ENCODE measurements around the gene ZBTB20. TPM values are rescaled to one million over a fixed set of nuclear protein-coding genes. Genes with fewer than 3 reads are reported as not detected.
A peak's percentile ranks its signal among the peaks of the same experiment; 100 is the strongest.

The ZBTB20 gene
- polyA plus RNA-seq, 1 donor from 2014 or later = 42.6 TPM

DNA sequence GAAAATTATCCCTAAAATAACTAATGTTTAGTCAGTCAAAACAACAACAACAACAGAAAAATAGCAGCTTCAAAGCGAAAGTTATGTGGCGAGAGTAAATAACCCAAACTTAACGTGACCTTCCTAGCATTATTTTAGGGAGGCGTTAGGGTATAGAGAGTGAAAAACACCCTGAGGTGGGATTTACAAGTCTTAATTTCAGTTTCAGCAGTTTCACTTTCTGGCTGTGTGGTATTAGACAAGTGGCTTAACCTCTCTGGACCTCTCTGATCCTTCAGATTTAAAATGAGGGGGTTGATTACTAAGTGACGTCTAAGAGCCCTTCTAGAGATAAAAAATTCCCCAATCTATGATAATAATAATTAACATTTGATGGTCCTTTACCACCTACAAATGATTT lies 291.2 kb downstream of the ZBTB20 start:
- H3K4me3 Mint-ChIP-seq = no peak overlapping the region

DNA sequence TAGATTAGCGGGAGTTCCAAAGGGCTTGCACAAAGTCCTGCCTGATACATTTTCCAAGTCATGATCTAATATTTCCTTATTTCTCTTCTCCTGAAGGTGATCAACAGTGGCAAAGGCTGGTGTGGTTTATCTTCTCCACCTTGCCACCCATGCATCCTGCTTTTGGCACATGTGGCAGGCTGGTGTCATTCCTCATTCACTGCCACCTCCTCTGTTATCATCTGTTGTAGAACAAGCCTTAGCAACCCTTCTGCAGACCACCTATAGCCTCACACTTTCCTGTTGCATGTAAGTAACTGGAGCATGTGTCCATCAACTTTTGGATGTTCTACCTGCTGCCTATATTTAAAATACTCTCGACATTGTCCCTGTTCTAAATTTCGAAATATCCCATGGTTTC lies 294.1 kb downstream of the ZBTB20 start:
- H3K4me3 Mint-ChIP-seq = no peak overlapping the region
- H3K36me3 Mint-ChIP-seq = no peaks in the 10 kb centered on the region
- H3K27me3 Mint-ChIP-seq = no peaks in the 10 kb centered on the region
- H3K9me3 Mint-ChIP-seq = no peaks in the 10 kb centered on the region
- no peak overlapping the region for H3K27ac Mint-ChIP-seq
- H3K4me1 Mint-ChIP-seq = peaks cover 6 to 10% (median 8%) of the 10 kb centered on the region in 3 donors

More for the DNA sequence above, 291.2 kb downstream of the ZBTB20 start:
- H3K4me1 Mint-ChIP-seq = peaks cover 14 to 30% (median 15%) of the 10 kb centered on the region in 3 donors
- H3K27ac Mint-ChIP-seq = no peak overlapping the region
- H3K36me3 Mint-ChIP-seq = peaks cover 2% of the 10 kb centered on the region
- H3K27me3 Mint-ChIP-seq = no peaks in the 10 kb centered on the region
- no peaks in the 10 kb centered on the region for H3K9me3 Mint-ChIP-seq

DNA sequence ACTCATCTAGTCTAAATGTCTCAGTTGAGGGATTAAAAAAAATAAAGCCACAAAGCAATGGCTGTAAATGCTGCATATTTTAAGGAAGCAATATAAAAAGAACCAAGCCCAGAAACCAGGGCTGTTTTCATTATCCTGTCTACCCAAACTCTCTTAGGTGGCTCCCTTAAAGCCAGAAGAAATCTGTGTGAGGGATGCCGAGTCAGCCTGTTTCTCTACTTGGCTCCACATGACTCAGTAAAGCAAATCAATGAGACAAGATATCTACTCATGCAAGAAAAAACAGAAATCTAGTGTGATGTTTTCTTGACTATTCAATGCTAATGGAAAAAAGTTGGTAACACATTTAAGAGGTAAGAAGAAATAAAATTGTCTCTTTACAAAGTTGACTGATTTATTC lies 296.2 kb downstream of the ZBTB20 start:
- peaks cover 5% of the 10 kb centered on the region for H3K36me3 Mint-ChIP-seq
- H3K4me1 Mint-ChIP-seq = peaks cover 0 to 6% (median 0%) of the 10 kb centered on the region in 3 donors
- H3K27ac Mint-ChIP-seq = peak overlapping the region in 1 of 3 donors; percentile 54

DNA sequence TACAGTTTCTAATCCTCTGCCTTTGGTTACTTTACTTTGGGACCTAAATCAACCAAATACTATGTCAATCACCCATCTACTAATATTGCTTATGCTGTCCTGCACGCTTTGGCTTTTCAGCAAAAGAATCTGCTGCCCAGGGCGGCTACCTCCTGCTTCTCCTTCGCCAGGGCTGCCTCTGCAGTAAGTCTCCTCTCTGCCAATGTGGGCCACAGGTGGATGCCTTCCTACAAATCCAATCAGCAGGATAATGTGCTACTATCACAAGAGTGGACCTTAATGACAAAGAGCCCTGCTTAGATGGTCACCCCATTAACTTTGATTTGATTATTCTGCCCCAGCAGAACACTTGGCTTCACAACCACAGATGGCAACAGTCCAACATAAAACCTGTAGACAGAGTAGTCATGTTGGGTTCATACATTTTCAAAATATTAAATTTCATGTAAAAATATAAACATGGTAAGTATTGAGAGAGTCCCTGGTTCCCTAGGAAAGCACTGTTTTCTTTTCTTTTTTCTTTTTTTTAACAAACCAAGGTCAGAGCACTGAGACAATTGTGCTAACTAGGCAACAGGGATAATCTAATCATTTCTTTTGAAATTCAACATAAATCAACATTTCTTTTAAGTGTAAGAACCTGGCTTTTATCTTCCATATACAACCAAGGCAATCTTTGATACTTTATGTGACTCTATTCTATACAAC lies 298.3 kb downstream of the ZBTB20 start:
- Mint-ChIP-seq H3K4me3 (no peak overlapping the region), H3K9me3 (peaks cover 0 to 2% (median 0%) of the 10 kb centered on the region in 3 donors), H3K36me3 (peaks cover 8% of the 10 kb centered on the region), H3K27me3 (no peaks in the 10 kb centered on the region), H3K4me1 (peaks cover 0 to 4% (median 0%) of the 10 kb centered on the region in 3 donors), H3K27ac (no peak overlapping the region)

More for the DNA sequence above, 296.2 kb downstream of the ZBTB20 start:
- Mint-ChIP-seq H3K4me3 (no peak overlapping the region), H3K27me3 (no peaks in the 10 kb centered on the region), H3K9me3 (no peaks in the 10 kb centered on the region)

DNA sequence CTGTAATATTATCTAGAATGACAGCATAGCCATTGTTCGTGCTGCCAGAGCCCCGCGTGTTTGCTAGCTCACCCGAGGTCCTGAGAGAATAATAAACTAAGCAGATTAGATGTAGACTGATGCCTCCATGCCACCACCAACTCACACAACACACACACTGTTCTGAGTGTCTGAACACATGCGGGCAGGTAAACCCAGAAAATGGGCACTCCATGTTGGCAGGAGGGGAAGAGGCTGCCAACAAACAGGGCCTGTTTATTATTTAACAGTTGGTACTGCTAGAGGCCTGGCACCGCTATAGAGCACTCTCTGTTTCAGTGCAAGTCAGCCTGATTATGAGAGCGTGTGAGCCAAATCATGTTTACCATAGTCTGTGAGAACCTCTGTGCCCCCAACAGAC lies 299.0 kb downstream of the ZBTB20 start:
- no peak overlapping the region for H3K27ac Mint-ChIP-seq
- H3K9me3 Mint-ChIP-seq = peaks cover 0 to 2% (median 0%) of the 10 kb centered on the region in 3 donors
- peaks cover 0 to 2% (median 0%) of the 10 kb centered on the region in 3 donors for H3K4me1 Mint-ChIP-seq
- H3K27me3 Mint-ChIP-seq = no peaks in the 10 kb centered on the region
- H3K4me3 Mint-ChIP-seq = no peak overlapping the region
- peaks cover 8% of the 10 kb centered on the region for H3K36me3 Mint-ChIP-seq

DNA sequence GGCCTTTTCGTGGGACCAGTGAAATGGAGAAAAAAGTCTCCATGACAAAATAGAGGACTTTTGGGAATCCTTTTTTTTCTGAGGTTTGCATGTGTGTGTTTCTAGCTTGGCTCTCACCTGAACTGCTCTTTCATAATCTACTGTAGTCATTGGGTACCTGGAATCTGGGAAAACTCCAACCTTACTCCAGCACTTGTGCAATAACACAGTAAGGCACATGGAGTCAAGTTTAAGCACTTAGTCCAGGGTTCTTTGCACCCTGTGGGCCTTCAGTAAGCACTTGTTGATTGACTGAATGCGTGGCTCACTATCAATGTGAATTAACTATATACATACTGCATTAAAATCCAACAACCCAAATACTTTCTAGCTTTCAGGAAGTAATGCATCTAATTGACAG lies 299.5 kb downstream of the ZBTB20 start:
- no peaks in the 10 kb centered on the region for H3K4me1 Mint-ChIP-seq
- H3K36me3 Mint-ChIP-seq = peaks cover 8% of the 10 kb centered on the region
- H3K9me3 Mint-ChIP-seq = peaks cover 0 to 2% (median 0%) of the 10 kb centered on the region in 3 donors
- H3K4me3 Mint-ChIP-seq = no peak overlapping the region
- no peak overlapping the region for H3K27ac Mint-ChIP-seq
- H3K27me3 Mint-ChIP-seq = no peaks in the 10 kb centered on the region

DNA sequence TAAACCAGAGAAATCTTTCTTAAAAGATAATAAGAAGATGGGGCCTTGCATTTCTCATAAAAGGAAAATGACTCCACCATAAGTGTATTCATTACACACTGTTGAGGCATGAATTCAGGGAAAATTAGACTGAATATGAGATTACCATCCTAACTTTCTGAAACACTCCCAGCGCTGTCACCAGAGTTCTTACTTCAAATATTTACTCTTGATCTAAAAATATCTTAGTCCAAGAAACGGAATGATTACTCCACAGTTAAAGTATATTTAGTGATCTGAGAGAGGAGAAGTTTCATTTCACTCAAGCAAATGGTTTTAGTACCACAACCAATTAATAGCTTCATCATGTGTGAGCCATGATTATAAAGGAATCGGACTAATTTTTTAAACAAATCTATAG lies 300.3 kb downstream of the ZBTB20 start:
- Mint-ChIP-seq H3K4me1 (no peaks in the 10 kb centered on the region), H3K4me3 (no peak overlapping the region), H3K36me3 (peaks cover 8% of the 10 kb centered on the region), H3K27ac (no peak overlapping the region), H3K27me3 (no peaks in the 10 kb centered on the region), H3K9me3 (peaks cover 0 to 2% (median 0%) of the 10 kb centered on the region in 3 donors)

DNA sequence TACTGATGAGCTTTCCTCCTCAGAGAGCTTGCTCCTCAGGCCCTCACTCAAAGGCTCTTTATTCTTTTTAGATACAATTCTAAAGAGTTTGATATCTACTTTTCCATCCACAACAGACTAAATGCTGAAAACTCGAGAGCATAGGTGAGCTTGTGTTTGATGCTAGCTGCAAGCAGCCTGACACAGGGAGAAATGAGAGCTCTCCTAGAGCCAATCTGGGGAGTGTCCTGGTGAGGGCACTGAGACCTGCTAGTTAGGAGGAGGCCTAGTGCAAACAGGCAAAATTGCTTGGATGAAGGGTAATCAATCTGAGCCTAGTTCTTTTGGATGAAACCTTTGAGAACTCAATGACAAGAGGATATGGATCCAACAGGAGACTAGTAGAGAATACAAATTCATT lies 300.8 kb downstream of the ZBTB20 start:
- peaks cover 8% of the 10 kb centered on the region for H3K36me3 Mint-ChIP-seq
- H3K4me1 Mint-ChIP-seq = no peaks in the 10 kb centered on the region
- peak overlapping the region in 1 of 3 donors; percentile 41 for H3K27ac Mint-ChIP-seq
- no peaks in the 10 kb centered on the region for H3K27me3 Mint-ChIP-seq
- H3K4me3 Mint-ChIP-seq = no peak overlapping the region
- H3K9me3 Mint-ChIP-seq = peaks cover 0 to 3% (median 2%) of the 10 kb centered on the region in 3 donors

DNA sequence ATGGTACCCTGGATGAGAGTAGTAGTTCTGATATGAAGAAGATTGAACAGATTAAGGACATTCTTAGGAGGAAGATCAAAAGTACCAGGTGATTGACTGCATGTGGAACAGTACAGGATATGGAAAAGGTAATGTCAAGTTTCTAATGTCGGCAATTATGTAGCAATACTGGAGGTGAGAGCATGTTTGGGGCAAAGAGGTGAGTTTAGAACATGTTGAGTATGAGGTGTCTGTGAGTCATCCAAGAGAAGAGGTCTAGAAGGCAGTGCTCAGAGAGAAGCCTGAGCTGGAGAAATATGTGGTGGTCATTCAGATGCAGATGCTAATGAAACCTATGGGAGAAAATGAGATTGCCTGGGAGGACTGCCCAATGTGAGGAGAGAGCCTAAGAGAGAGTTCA lies 305.6 kb downstream of the ZBTB20 start:
- Mint-ChIP-seq H3K9me3 (peaks cover 0 to 3% (median 2%) of the 10 kb centered on the region in 3 donors), H3K27ac (no peak overlapping the region), H3K4me1 (peaks cover 0 to under 1% (median 0%) of the 10 kb centered on the region in 3 donors), H3K36me3 (peaks cover 17% of the 10 kb centered on the region), H3K4me3 (no peak overlapping the region), H3K27me3 (no peaks in the 10 kb centered on the region)

DNA sequence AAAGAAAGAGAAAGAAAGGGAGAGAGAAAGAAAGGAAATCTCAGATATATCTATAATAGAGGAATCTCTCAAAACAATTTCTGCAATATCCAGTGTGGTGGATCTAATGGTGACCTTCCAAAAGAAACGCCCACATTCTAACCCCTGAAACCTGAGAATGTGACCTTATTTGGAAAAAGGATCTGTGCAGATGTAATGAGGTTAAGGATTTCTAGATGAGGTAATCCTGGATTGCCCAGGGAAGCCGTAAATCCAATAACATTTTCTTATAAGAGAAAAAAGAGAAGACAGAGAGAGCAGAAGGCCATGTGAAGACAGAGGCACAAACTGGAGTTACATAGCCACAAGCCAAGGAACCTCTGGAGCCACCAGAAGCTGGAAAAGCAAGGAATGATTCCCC lies 307.6 kb downstream of the ZBTB20 start:
- Mint-ChIP-seq H3K9me3 (peaks cover 0 to 3% (median 2%) of the 10 kb centered on the region in 3 donors), H3K4me3 (peak overlapping the region in 1 of 4 donors; percentile 4), H3K36me3 (peaks cover 14% of the 10 kb centered on the region), H3K27me3 (no peaks in the 10 kb centered on the region), H3K4me1 (peaks cover 0 to 2% (median 0%) of the 10 kb centered on the region in 3 donors), H3K27ac (no peak overlapping the region)

DNA sequence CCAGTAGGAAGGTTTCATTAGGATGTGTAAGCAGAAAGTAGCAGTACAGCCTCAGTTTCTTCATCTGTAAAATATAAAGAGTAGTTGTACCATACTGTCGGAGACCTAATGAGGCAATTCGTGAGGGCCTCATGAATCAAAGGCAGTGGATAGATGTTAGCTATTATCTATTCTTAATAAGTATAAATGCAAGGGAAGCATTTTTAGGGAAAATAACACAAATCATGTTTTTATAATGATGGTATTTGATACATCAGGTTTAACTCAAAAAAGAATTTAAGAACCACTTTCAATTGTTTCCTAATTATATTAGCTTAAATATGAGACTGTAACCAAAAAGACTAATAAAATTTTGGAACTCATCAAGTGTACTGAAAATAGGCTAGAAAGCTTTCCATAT lies 309.1 kb downstream of the ZBTB20 start:
- no peak overlapping the region for H3K27ac Mint-ChIP-seq
- H3K9me3 Mint-ChIP-seq = peaks cover 0 to 3% (median 0%) of the 10 kb centered on the region in 3 donors
- H3K4me1 Mint-ChIP-seq = peaks cover 0 to 3% (median 0%) of the 10 kb centered on the region in 3 donors
- peaks cover 14% of the 10 kb centered on the region for H3K36me3 Mint-ChIP-seq
- no peak overlapping the region for H3K4me3 Mint-ChIP-seq
- no peaks in the 10 kb centered on the region for H3K27me3 Mint-ChIP-seq

DNA sequence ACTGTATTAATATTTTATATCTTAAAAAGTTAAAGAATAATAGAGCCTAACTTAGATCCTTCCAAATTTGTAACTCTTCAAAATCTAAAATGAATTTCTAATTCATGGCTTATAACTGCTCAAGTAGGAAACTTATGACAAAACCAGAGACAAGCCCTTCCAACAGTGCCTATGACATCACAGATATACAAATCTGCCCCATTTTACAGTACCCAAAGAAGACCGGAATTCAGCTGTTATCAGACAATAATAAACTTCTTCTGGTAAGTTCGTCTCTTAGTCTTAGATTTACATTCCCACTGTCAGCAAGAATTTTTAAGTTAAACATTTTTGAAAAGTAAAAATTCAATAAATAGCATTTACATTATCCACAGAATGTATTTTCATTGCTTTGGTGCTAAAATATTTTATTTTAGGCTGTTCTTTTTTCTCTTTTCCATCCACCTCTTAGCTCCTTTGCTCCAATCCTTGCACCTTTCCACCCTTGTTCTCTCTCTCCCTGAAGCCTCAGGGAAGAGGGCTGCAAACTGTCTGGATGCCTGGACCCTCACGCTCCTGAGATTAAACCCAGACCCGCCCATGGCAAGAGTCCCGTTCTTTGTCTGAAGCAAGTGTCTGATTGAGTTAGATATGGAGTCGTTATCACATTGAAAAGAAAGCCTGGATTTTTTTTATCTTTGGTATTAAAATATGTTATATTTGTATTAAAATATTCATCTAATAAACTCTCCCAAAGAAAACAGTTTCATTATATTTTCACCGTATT lies 312.7 kb downstream of the ZBTB20 start:
- H3K27ac Mint-ChIP-seq = no peak overlapping the region
- H3K9me3 Mint-ChIP-seq = no peaks in the 10 kb centered on the region
- peaks cover 15% of the 10 kb centered on the region for H3K36me3 Mint-ChIP-seq
- H3K27me3 Mint-ChIP-seq = no peaks in the 10 kb centered on the region
- no peak overlapping the region for H3K4me3 Mint-ChIP-seq
- H3K4me1 Mint-ChIP-seq = peaks cover 0 to 4% (median 0%) of the 10 kb centered on the region in 3 donors

DNA sequence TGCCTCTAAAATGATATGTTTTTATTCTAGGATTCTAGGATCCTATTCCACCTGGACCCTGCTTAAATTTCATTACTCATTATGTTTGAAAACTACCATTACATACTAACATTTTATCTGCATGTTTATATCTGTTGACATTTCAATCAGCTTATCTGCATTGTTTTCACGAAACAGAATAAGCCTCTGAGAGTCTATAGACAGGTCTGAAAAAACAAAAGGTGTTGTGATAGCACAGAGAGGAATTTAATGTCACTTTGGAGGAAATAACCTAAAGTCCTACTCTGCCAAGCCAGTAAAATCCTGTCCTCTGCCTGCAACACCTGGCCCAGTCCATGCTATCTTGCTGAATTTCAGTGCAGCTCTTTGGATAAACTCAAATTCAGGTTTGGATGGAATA lies 315.2 kb downstream of the ZBTB20 start:
- H3K36me3 Mint-ChIP-seq = peaks cover 3% of the 10 kb centered on the region
- no peaks in the 10 kb centered on the region for H3K27me3 Mint-ChIP-seq
- peaks cover 0 to 4% (median 0%) of the 10 kb centered on the region in 3 donors for H3K4me1 Mint-ChIP-seq
- no peak overlapping the region for H3K4me3 Mint-ChIP-seq
- H3K27ac Mint-ChIP-seq = no peak overlapping the region
- H3K9me3 Mint-ChIP-seq = no peaks in the 10 kb centered on the region

DNA sequence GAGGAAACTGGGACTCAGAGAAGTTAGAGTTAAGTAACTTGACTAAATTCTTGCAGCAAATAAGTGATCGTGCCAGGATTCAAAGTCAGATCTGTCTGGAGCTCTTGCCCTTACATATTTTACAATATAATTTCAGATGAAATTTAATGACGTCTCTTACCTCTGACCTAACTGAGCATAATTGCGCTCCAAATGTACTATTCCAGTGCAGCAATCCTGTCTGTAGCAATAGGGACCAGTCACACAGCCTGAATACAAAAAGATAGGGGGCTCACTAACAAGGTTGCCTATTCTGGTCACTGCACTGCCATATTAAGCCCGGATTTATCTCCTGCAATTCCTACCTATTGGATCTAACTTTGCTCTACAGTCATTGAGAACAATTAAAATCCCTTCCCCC lies 316.4 kb downstream of the ZBTB20 start:
- Mint-ChIP-seq H3K27ac (no peak overlapping the region), H3K27me3 (no peaks in the 10 kb centered on the region), H3K4me3 (no peak overlapping the region), H3K4me1 (peaks cover 0 to 3% (median 0%) of the 10 kb centered on the region in 3 donors), H3K36me3 (peaks cover 3% of the 10 kb centered on the region), H3K9me3 (no peaks in the 10 kb centered on the region)

DNA sequence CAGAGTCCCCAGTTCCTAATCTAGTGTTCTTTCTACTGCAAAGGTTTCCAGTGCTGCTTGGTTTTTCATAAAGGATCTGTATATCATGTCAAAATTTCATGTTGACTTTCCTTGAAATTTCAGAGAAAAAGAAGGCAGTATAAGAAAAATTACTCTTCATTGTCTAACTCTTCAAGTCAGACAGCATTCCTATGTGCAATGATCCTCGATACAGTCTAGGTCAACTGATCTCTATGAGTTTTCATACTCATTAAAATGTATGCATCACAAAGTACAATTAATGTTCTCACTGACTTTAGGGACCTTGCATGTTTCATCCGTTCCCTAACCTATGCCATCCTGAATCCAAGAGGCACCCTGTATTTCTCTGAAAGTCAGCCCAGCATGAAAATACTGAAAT lies 317.3 kb downstream of the ZBTB20 start:
- H3K27me3 Mint-ChIP-seq = no peaks in the 10 kb centered on the region
- peaks cover 3% of the 10 kb centered on the region for H3K36me3 Mint-ChIP-seq
- peaks cover 0 to 3% (median 0%) of the 10 kb centered on the region in 3 donors for H3K4me1 Mint-ChIP-seq
- H3K9me3 Mint-ChIP-seq = no peaks in the 10 kb centered on the region
- H3K27ac Mint-ChIP-seq = no peak overlapping the region
- H3K4me3 Mint-ChIP-seq = no peak overlapping the region

Data from IgD-negative memory B cell (primary cell).